TTC549 (cell line): ENCODE data around the gene SCRN1.

ENCODE experiments used
- FAIRE-seq: peaks from 2 replicates; lab custom pipeline; 2012; peaks lifted over from hg19 to GRCh38; lab: Jason Lieb, UNC

Gene SCRN1

GRCh38 chr7:29888006-29888405, 101.6 kb downstream of the SCRN1 start:
- no peak for FAIRE-seq

- FAIRE-seq = no peak
Observed at GRCh38 chr7:29886827-29887226, 102.8 kb downstream of the SCRN1 start.

DNA sequence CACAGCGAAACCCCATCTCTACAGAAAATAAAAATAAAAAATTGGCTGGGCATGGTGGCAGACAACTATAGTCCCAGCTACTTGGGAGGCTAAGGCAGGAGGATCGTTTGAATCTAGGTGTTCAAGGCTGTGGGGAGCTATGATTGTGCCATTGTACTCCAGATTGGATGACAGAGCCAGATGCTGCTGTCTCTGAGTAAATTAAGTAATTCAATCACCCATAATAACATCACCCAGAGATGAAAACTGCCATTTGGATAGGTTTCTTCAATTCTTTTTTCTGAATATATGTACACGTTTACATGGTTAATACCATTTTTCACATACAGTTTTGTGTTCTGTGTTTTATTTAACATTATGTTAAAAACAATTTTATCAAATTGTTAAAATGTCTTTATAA, 104.0 kb downstream of the SCRN1 start:
- FAIRE-seq = no peak

GRCh38 chr7:29884399-29885272, 105.0 kb downstream of the SCRN1 start:
- no peak for FAIRE-seq

- no peak for FAIRE-seq
Observed at GRCh38 chr7:29883462-29884398, 105.9 kb downstream of the SCRN1 start.

GRCh38 chr7:29882481-29882880, 107.1 kb downstream of the SCRN1 start:
- FAIRE-seq = no peak

GRCh38 chr7:29881724-29882123, 107.9 kb downstream of the SCRN1 start:
- FAIRE-seq = no peak

DNA sequence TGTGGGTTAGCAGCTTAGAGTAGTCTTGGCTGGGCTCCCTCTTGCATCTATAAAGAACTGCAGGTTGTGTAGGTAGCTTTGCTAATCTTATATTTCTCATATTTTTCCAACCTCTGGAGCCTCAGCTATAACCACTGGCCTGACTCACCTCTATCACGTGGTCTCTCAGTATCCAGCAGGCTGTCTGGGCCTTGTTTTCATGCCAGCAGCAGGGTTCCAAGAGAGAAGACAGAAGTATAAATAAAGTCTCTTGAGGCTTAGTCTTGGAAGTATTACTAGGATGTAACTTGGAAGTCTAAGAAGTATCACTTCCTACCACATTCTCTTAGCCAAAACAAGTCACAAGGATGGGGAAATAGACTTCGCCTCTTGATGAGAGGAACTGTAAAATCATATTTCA, 110.0 kb downstream of the SCRN1 start:
- FAIRE-seq = no peak

GRCh38 chr7:29878081-29878688, 111.4 kb downstream of the SCRN1 start:
- no peak for FAIRE-seq

DNA sequence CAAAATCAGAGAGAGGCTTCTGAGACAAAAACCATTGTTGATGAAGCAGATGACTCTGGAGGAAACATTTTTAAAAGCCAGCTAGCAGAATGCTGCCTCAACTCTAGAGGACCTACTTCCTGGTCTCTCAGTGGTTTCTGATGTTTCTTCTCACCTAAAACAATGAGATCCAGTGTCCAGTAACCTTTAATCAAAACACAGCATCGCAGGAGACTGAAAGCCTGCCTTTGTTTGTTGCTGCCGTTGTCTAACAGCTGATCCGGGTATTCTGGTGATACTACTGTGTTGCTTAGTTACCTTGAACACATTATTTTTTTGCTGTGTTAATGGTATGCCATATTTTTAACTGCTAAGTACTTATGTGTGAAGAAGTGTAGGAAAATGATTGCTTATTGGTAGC, 112.4 kb downstream of the SCRN1 start:
- FAIRE-seq = no peak

DNA sequence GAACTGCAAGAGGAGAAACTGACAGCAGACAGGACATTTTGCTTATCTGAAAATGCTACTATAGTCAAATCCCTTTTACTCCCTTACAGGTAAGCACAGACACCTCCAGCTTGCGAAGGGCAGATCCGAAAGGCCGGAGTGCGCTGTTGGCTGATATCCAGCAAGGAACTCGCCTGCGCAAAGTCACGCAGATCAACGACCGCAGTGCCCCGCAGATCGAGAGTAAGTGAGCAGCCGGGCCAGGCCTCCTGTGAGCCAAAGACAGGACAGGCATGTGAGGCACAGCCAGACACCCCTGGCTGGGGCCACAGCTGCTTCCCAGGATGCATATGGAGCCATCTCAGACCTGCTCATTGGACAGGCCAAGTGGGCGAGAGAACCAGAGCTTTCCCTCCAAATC, 113.9 kb downstream of the SCRN1 start:
- no peak for FAIRE-seq

GRCh38 chr7:29873644-29874294, 115.8 kb downstream of the SCRN1 start:
- FAIRE-seq = no peak

GRCh38 chr7:29871787-29872398, 117.7 kb downstream of the SCRN1 start:
- no peak for FAIRE-seq
